ENCODE data around the gene NIPAL4. TPM values are rescaled to one million over a fixed set of nuclear protein-coding genes. Genes with fewer than 3 reads are reported as not detected.
A peak's percentile ranks its signal among the peaks of the same experiment; 100 is the strongest.

NIPAL4 gene
- total RNA-seq, 4 donors from 2014 or later = 0.33 TPM; not detected in 3

GRCh38 chr5:157463621-157464518 is 3.9 kb downstream of the NIPAL4 start:
- Histone ChIP-seq H3K27ac (no peak overlapping the region), H3K4me1 (peaks cover 10 to 17% of the 10 kb centered on the region in 2 donors), H3K9me3 (no peaks in the 10 kb centered on the region), H3K4me3 (replicated peaks in 1 of 3) (no peak overlapping the region), H3K36me3 (no peaks in the 10 kb centered on the region), H3K27me3 (no peaks in the 10 kb centered on the region)
- DNase-seq = no peak
- 73 to 76% methylated on average over 9 of the region's 9 CpGs for WGBS, 2 donors
- intact Hi-C loops (cut with DNase I) = no loop called here
- TF ChIP-seq CTCF (IDR thresholded peaks at IDR 0.05) (no peak), POLR2A (IDR thresholded peaks at IDR 0.05) (no peak)

DNA sequence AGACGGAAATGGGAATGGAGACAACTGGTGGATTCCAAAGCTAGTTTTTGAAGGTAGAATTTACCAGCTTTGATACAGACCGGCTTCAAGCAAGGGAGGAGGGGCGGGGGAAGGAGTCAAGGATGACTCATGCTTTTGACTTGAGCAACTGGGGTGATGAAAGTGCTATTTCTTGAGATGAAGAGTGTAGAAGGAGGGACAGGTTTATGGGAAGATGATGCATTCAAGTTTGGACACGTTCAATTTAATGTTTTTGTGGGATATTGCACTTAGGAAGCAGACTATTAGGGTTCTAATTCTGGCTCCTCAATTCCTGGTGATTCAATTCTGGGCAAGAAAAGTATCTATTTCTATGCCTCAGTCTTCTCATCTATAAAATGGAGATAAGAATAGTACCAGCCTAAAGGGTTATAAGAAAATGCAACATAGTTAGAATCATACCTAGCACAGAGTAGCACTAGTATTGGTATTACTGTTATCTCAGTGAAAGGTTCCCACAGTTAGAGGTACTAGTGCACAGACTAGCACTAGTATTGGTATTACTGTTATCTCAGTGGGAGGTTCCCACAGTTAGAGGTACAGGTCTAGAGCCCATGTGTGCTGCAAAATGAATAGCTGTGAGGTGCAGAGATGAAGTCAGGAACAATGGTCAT is 4.6 kb downstream of the NIPAL4 start:
- Histone ChIP-seq H3K9me3 (no peaks in the 10 kb centered on the region), H3K4me3 (replicated peaks in 1 of 3) (no peak overlapping the region), H3K27ac (no peak overlapping the region), H3K36me3 (no peaks in the 10 kb centered on the region), H3K4me1 (peaks cover 10 to 20% of the 10 kb centered on the region in 2 donors), H3K27me3 (no peaks in the 10 kb centered on the region)
- intact Hi-C loops (cut with DNase I) = no loop called here
- DNase-seq = peak; percentile 53 to 62
- WGBS, 2 donors = 55 to 66% methylated on average over 4 of the region's 4 CpGs
- TF ChIP-seq POLR2A (IDR thresholded peaks at IDR 0.05) (no peak), CTCF (IDR thresholded peaks at IDR 0.05) (no peak)

DNA sequence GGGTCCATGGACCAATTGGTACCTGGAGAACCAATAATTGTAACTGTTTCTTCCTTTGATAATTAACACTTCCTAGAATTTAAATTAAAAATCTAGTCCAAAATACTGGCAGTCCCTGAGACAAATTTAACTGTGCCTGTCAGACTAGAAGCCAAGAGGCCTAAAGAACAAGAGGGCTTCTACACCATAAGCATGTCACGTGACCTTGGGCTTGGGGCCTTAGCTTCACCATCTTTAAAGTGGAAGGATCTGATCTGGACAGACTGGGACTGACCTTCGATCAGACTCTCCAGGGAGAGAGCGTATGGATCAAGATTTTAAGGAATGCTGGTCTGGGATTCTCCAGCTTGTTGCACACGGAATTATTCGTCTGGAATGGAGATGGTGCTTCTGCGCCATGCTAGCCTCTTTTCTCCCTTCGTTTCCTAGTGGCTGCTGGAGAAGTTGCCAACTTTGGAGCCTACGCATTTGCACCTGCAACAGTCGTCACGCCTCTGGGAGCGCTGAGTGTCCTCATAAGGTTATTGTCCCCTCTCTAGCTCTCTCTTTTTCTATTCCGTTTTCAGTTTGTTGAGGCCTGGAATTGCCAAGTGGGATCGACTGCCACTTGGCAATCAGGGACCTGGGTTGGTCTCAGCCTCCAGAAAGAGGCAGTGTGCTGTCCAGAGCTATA is 8.4 kb downstream of the NIPAL4 start:
- DNase-seq = peak; percentile 92 to 93
- WGBS, 2 donors = 42 to 56% methylated on average over 13 of the region's 13 CpGs
- no peaks in the 10 kb centered on the region for H3K27me3 ChIP-seq
- H3K36me3 ChIP-seq = no peaks in the 10 kb centered on the region
- no peak for TF ChIP-seq POLR2A (IDR thresholded peaks at IDR 0.05)
- peak in 1 of 6 experiments; percentile 7 for TF ChIP-seq CTCF (IDR thresholded peaks at IDR 0.05)
- peak overlapping the region; percentile 65 to 76 (median 71) for H3K27ac ChIP-seq
- intact Hi-C loops (cut with DNase I) = no loop called here
- H3K4me1 ChIP-seq = peaks cover under 1 to 14% of the 10 kb centered on the region in 2 donors
- H3K9me3 ChIP-seq = no peaks in the 10 kb centered on the region
- no peak overlapping the region for H3K4me3 ChIP-seq (replicated peaks in 1 of 3)

DNA sequence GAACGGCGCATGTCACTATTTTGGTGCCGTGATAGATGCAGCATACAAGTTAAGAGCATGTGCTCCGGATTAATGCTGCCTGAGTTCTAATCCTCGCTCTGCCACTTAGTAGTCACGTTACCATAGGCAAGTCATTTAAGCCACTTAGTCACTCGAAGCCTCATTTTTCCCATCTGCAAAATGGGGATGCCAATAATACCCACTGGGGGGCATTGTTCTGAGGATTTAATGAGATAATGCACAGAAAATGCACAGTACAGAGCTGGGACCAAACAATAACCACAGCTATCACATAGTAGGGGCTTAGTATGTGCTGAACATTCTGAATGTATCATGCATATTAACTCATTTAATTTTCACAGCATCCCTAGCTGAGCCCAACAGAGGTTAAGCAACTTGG is 9.1 kb downstream of the NIPAL4 start:
- no peaks in the 10 kb centered on the region for H3K27me3 ChIP-seq
- intact Hi-C loops (cut with DNase I) = no loop called here
- 92 to 93% methylated on average over 7 of the region's 7 CpGs for WGBS, 2 donors
- no peaks in the 10 kb centered on the region for H3K9me3 ChIP-seq
- H3K27ac ChIP-seq = peak overlapping the region; percentile 30 to 71 (median 51)
- no peaks in the 10 kb centered on the region for H3K36me3 ChIP-seq
- H3K4me3 ChIP-seq (replicated peaks in 1 of 3) = no peak overlapping the region
- H3K4me1 ChIP-seq = peaks cover 7 to 19% of the 10 kb centered on the region in 2 donors
- no peak for TF ChIP-seq CTCF (IDR thresholded peaks at IDR 0.05)
- no peak for TF ChIP-seq POLR2A (IDR thresholded peaks at IDR 0.05)
- no peak for DNase-seq
